GM12892 (cell line): ENCODE results near the gene SNX30.
A peak's percentile ranks its signal among the peaks of the same experiment; 100 is the strongest.

Experiments used
- DNase-seq: peaks from one replicate; pipeline ENCODE4 v3.0.0; 2011; ENCODE audit not compliant: insufficient read length
- FAIRE-seq: peaks from 2 replicates; lab custom pipeline; 2011; peaks lifted over from hg19 to GRCh38; lab: Jason Lieb, UNC
- POLR2A ChIP-seq: IDR thresholded peaks from 2 replicates; pipeline ENCODE4 v1.6.1; 2011; ENCODE audit warnings: low read depth, low read length, control low read depth
- POLR2AphosphoS5 ChIP-seq: IDR thresholded peaks from 2 replicates; pipeline ENCODE4 v1.6.1; 2011; ENCODE audit warnings: low read depth, low read length, control low read depth
- TAF1 ChIP-seq: IDR thresholded peaks from 2 replicates; pipeline ENCODE4 v1.6.1; 2011; ENCODE audit warnings: low read depth, mild to moderate bottlenecking, control low read depth, low read length, borderline replicate concordance

SNX30 gene

DNA sequence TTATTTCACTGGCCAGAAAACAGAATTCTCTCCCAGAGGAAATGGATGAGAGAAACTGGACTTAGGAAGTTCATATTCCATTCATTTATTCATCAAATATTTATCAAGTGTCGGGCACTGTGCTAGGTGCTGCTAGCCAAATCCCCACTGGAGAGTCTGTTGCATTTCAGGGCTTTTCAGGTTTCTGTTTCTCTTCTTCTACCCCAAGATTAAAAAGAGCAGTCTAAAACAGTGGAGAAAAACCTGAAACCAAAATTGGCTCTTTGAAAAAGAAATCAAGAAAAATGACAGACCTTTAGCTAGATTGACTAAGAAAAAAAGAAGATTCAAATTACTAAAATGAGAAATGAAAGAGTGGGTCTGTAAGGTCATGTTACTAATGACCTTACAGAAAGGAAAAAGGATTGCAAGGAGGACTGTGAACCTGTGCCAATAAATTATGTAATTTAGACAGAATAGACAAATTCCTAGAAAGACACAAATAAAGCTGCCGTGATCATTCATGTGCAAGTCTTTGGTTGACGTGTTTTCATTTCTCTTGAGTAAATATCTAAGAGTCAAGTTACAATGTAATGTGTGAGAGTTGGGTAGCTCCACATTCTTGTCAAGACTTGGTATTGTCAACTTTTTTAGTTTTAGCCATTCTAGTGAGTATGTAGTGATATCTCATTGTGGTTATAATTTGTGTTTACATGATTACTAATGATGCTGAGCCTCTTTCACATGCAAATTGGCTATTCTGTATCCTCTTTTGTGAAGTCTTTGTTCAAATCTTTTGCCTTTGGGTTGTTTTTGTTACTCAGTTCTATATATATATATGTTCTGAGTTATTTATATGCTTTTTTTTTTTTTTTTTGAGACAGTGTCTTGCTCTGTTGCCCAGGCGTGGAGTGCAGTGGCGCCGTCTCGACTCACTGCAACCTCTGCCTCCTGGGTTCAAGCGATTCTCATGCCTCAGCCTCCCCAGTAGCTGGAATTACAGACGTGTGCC lies 23.7 kb downstream of the SNX30 start:
- TF ChIP-seq POLR2A (no peak), TAF1 (no peak), POLR2AphosphoS5 (no peak)
- DNase-seq (no peak), FAIRE-seq (peak; percentile 53)

DNA sequence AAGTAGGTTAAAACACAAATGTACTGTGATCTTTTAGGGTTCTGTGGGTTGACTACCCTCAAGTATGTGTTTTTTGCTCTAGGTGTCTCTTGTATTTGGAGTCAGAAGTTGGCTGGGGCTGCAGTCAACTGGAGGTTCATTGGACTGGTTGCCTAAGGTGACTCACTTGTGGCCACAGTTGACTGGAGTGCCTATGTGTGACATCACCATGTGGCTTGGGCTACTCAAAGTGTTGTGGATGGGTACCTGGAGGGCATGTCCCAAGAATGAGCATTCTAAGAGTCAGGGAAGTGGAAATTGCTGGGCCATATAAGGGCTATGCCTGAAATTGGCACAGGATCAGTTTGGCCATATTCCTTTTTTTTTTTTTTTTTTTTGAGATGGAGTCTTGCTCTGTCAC lies 27.4 kb downstream of the SNX30 start:
- TF ChIP-seq POLR2AphosphoS5 (no peak), TAF1 (no peak), POLR2A (no peak)
- FAIRE-seq (no peak), DNase-seq (no peak)

DNA sequence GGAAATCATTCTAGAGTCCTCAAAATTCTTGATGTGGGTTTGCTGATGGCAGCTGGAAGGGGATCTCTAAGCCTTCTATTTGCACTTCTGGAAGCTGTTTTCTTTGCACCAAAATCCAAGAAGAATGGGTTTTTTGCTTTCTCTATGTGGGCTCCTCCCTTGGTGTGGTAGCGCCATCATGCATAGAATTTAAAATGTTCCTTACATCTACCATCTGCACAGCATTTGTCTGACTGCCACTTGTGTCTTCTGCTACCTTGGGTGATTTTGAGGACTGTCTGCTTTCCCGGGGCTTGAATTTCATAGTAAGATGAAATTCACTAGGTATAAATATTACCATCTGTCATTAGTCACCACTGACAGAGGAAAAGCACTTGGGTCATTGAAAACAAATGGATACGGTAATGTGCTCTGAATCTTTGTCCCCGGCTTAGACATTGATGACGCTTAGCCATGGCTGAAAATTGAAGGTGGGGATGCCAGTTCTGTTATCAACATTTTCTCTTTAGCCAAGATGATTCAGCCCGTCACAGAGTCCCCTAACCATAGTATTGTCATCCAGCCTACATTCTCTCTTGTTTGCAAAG lies 30.0 kb downstream of the SNX30 start:
- DNase-seq (no peak), FAIRE-seq (no peak)
- TF ChIP-seq POLR2A: no peak
- no peak for TF ChIP-seq POLR2AphosphoS5
- no peak for TF ChIP-seq TAF1

DNA sequence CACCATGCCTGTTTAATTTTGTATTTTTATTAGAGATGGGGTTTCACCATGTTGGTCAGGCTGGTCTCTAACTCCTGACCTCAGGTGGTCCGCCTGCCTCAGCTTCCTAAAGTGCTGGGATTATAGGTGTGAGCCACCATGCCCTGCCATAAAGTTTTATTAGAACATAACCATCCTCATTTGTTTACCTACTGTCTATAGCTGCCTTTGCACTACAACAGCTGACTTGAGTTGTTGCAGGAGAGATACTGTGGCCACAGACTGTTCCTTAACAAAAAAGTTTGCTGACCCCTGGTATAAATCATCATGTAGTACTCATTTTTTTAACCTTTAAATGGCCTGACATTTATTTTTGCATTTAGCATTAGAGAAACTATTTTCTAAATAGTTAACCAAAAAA lies 31.7 kb downstream of the SNX30 start:
- FAIRE-seq (no peak), DNase-seq (no peak)
- TF ChIP-seq POLR2AphosphoS5 (no peak), POLR2A (no peak), TAF1 (no peak)

DNA sequence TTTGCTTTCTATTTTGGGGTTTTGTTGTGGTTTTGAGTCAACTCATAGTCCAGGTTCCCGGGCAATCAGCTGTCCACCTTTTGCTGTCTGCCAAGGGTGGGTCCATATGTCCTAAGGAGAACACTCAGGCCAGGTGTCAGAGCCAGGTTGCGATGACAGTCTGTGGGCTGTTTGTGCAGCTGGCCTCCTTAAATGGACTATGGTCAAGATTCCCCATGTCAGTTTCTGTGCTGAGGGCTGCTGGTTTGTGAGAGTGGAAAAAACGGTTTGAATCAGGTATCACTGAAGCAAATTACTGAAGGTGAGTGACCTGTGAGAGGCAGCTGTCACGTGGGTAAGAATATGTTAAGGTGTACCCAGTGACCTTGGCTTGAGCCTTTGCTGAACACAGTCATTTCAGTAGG lies 33.0 kb downstream of the SNX30 start:
- FAIRE-seq (peak; percentile 21), DNase-seq (no peak)
- no peak for TF ChIP-seq POLR2AphosphoS5
- no peak for TF ChIP-seq POLR2A
- no peak for TF ChIP-seq TAF1

DNA sequence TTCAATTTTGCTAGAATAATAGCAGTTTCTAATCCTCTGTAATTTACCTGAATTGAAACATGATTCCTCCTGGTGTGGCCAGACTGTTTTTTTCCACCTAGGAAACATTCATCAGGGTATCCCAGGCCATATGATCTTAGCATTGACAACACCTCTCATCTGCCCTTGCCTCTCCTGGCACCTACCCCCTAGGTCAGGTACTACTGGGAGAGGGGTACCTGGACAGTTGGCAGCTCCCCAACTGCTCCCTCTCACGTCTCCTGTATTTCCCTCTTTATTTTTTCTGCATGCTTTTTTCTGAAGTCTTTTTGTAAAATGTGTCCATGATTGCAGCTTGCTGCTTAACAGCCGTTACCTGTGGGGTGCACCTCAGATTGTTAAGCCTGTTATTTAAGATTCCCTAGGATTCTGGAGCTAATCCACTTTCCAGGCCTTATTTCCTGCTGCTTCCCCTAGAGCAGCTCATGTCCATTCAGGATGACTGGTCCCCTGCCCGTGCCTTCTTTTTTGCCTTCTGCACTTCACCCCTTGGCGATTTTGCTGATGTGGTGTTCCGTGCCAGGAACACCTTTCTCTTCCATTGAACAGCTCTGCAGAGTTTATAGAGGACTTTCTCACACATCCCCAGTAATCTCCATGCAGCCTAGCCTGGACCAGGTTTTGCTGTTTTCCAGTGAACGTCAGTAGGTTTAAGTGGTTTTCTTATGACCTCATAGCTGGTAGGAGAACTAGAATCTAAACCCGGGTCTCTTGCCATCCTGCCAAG lies 33.6 kb downstream of the SNX30 start:
- TF ChIP-seq POLR2AphosphoS5 (no peak), TAF1 (no peak), POLR2A (no peak)
- DNase-seq: no peak
- FAIRE-seq: no peak

DNA sequence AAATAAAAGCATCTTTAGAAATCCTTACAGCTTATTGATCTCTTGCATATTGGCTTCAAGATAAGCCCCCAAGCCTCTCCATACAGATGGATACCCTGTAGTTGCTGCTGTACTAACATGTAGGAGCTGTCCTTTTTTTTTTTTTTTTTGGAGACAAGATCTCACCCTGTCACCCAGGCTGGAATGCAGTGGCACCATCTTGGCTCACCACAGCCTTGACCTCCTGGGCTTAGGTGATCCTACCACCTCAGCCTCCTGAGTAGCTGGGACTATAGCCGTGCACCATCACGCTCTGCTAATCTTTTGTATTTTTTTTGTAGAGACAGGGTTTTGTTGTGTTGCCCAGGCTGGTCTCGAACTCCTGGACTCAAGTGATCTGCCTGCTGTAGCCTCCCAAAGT lies 35.4 kb downstream of the SNX30 start:
- DNase-seq: no peak
- TF ChIP-seq POLR2A (no peak), TAF1 (no peak), POLR2AphosphoS5 (no peak)
- FAIRE-seq: no peak

DNA sequence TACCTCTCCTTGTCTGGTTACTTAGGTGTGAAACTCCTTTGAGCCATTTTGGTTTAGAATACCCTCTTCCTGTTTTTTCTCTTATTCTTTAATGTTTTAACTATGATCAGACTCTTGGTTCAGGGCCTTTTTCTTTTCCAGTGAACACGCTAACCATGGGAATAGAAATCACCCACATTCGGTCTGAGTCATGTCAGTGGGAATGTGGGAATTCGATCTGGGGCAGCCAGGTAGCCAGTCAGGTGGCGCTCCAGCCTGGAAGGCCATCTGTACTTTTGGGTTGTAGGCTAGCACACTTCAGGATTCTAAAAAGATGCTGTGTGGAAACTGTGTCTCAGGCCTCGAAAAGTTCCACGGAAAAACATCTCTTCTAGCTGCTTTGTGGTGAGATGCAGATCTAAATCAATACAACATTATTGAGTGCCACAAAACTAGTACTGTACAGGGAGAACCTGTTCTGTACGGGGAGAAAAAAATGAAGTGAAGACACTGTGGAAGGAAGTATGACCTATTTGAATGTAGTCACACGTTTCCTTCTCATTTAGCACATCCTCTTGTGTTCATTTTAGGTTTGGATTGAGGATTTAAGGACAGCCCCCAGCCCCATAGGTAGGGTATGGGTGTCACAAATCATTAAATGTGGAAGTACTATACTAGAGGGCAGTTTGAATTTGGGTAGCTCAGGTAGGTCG lies 36.4 kb downstream of the SNX30 start:
- no peak for TF ChIP-seq POLR2AphosphoS5
- TF ChIP-seq POLR2A: no peak
- no peak for TF ChIP-seq TAF1
- DNase-seq (no peak), FAIRE-seq (peak; percentile 56)

DNA sequence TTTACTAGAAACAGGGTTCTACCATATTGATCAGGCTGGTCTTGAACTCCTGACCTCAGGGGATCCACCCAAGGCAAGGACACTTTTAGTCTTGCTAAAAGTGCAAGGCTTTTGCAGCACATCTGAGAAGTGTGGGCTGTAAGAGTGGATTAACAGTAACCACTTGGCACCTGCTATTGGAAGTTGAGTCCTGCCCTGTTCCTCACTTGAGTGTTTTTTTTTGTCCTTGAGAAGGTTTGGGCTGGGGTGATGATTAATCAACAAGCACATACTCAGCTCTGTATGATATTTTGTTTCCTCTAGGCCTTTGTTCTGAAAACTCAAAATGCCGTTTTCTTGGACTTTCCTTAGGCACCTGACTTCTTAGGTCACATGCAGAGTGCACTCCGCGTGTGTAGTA lies 37.4 kb downstream of the SNX30 start:
- FAIRE-seq (no peak), DNase-seq (no peak)
- TF ChIP-seq TAF1 (no peak), POLR2A (no peak), POLR2AphosphoS5 (no peak)

DNA sequence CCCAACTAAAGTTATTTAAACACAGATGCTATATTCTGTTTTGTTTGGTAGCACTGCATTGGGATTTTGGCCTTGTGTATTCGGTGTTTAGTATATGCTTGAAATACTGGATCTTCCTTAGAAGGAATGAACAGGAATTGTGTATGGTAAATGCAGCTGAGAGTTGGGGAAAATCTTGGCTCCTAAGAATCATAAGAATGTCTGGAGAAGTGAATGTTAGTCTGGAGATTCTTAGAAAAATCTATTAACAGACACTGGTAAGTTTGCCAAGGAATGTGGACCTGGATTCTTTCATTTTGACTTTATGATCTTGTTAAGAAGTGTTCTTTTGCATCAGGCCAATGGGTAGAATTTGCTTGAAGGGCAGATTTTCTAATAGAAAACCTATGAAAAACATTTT lies 38.9 kb downstream of the SNX30 start:
- TF ChIP-seq POLR2A: no peak
- no peak for TF ChIP-seq POLR2AphosphoS5
- no peak for TF ChIP-seq TAF1
- FAIRE-seq: no peak
- DNase-seq: no peak
